NOMO-1 (cell line): ENCODE data around the gene ETNPPL.
"Not testable (repeated sequence)": the region's sequence is repeated elsewhere in the genome, so short reads cannot be mapped to it uniquely, and the experiment has no call there.

Experiments
- DNase-seq, 2 experiments: peaks; one replicate each; lab custom pipeline; 2025; ENCODE audit not compliant: unreplicated experiment in 2 of 2; lab: John Stamatoyannopoulos, UW

The ETNPPL gene

DNA sequence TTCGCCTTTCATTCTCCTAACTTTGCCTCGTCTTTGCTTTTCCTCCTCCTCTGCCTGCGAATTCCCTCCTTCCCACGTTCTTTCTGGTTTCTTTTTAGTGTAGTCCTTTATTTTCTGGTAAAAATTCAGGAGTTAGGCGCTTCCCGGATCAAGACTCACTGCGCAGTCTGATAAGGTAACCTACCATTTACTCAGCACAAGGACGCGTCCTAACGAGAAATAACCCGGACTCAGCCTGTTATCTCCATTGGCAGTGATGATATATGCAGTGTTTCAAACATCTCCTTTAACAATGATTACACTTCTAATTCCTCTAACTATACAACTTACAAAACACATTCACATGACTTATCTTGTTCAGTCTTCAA lies 357 bp upstream of the ETNPPL start:
- no peak for DNase-seq

DNA sequence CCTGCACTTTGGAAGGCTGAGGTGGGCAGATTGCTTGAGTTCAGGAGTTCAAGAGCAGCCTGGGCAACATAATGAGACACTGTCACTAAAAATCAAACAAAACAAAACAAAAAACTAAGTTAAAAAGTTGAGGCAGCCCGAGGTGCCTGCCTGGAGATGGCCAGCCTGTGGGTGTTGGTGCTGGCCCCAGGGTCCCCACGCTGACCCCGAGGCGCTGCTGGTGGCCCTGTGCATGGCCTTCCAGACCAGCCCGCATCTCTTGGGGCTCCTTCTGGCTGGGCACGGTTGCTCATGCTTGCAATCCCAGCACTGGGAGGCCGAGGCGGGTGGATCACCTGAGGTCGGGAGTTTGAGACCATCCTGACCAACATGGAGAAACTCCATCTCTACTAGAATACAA lies 4.4 kb downstream of the ETNPPL start:
- no peak for DNase-seq

DNA sequence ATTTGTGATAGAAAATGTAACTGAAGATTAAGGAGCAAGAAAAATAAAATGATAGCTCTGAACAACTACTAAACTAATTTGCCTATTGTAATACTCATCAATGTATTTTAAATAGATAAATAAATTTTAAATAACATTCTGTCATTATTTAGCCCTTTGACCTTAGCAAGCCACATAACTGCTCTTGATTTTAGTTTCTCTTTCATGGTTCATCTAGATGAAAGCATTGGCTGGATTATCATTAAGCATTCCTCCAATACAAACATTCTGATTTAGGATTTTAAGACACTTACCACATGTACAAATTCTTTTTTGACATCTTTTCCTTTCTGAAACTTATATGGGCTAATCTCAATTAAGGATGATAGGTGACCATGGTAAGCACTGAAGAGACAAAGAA lies 8.5 kb downstream of the ETNPPL start:
- DNase-seq = no peak

- DNase-seq = peak; percentile 8 to 64
These were observed 11.5 kb downstream of the ETNPPL start for GRCh38 chr4:108751321-108751720.

DNA sequence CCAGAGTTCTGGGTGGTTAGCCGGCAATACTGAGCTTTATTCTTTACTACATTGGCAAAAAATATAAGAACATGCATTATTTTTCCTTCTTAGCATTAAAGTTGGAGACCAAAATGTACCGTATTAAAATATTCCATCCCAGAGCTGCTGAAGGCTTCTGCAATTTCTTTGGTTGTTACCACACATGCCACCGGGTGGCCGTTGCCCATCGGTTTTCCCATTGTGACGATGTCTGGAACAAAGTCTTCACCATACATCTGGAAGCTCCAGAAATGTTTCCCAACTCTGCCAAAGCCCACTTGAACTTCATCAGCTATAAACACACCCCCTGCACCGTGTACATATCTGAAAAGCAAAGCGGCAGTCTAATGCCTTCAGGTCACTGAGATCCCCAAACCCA lies 13.7 kb downstream of the ETNPPL start:
- no peak for DNase-seq

- no peak for DNase-seq
These were observed 16.3 kb downstream of the ETNPPL start for GRCh38 chr4:108746511-108746910.

DNA sequence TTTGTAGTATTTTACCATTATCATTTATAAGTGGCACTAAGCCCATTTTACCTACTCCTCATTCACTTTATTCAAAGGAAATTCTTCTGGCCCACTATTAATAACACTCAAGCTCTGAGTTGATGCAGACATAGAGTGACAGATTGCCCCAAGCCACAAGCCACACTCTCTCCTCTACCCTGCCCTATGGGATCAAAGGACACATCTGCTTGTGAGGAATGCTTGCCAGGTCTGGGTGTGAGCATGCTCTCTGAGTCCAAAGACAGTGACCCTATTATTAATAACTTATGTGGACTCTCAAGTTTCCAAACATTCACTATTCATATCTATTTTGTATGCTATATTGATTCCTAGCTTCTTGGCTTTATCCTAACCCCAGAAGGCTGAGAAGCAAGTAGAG lies 18.5 kb downstream of the ETNPPL start:
- no peak for DNase-seq

GRCh38 chr4:108742451-108743420 lies 20.1 kb downstream of the ETNPPL start:
- no peak for DNase-seq

GRCh38 chr4:108738003-108738706 lies 24.7 kb downstream of the ETNPPL start:
- DNase-seq = no peak

DNA sequence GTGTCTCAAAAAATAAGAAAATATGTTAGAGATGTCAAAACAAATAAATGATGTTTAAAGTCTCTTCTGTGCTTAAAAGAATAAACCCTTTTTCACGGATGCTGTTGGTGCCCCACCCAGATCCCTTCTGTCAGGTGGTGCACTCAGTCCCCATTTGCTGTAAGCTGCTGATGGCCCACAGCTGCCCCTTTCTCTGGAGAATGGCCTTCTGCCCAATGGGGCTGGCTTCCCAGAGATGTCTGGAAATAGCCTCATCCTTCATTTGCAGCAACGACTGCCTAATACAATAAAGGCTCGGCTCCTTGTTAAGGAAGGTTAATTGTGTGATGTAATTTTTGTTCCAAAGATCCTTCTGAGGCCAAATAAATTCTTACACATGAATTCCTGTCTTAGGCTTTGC lies 31.8 kb downstream of the ETNPPL start:
- no peak for DNase-seq

- no peak for DNase-seq
These were observed 32.3 kb downstream of the ETNPPL start for GRCh38 chr4:108730579-108730978.

- no peak for DNase-seq
These were observed 33.1 kb downstream of the ETNPPL start for GRCh38 chr4:108729731-108730130.

DNA sequence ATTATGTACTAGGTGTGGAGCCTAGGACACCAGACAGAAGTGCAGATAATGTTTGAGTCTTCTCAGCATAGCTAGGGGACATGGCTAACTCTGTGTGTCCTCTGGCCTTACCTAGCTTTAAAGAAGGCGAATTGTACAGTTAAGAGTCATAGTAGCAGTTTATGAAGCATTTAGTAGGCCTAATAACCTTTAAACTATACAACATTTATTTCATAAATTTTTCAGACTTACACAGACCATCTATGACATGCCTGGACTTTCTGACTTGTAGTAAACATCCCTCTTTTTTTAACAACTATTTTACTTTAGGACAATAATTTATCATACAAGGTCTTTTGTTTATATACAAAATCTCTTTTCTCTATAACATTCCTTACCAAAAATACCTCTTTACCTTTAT lies 37.4 kb downstream of the ETNPPL start:
- no peak for DNase-seq

DNA sequence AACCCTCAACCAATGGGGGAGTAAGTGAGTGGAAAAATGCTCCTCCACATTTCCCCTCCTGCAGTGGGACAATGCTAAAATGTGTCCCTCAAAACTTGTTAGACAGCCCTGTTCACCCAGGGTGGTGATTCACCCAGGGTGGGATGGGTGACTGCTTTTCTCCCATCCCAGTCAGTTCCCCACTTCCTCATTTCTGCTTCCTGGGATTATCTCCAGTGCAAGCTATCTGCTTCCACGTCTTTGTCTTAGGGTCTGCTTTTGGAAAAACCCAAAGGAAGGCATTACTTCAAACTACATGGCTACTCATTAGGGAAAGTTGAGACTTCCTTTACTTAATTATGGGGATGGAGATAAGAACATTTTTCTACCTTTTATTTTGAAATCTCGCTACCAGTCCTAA lies 45.5 kb downstream of the ETNPPL start:
- DNase-seq = no peak

- no peak for DNase-seq
These were observed 46.5 kb downstream of the ETNPPL start for GRCh38 chr4:108716340-108716739.

- DNase-seq = no peak
These were observed 48.0 kb downstream of the ETNPPL start for GRCh38 chr4:108714880-108715279.

DNA sequence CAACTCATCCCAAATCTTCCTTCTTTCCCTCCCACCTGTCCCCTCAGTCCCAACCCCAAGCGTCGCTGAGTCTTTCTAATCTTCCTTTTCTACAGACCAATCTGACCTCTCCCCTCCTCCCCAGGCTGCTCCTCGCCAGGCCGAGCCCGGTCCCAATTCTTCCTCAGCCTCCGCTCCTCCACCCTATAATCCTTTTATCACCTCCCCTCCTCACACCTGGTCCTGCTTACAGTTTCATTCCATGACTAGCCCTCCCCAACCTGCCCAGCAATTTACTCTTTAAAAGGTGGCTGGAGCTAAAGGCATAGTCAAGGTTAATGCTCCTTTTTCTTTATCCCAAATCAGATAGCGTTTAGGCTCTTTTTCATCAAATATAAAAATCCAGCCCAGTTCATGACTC lies 52.3 kb downstream of the ETNPPL start:
- DNase-seq = not testable (repeated sequence)

DNA sequence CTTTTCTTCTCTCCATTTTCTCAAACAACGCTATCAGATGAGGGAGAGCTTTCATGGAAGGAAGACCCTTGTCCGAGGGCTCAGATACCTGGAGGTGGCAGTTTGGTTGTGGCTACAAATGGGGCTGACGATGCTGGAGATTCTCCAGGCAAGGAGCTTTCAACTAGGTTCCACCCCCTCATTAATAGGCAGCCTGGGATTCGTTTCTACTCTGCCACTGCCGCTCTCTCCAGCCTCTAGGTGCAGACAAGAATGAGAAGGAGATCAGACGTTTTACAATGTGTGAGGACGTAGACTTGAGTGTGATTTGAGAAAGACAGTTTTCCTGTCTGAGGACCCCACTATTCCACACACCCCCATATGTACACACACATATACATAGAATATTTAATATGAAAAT lies 53.1 kb downstream of the ETNPPL start:
- DNase-seq = no peak

DNA sequence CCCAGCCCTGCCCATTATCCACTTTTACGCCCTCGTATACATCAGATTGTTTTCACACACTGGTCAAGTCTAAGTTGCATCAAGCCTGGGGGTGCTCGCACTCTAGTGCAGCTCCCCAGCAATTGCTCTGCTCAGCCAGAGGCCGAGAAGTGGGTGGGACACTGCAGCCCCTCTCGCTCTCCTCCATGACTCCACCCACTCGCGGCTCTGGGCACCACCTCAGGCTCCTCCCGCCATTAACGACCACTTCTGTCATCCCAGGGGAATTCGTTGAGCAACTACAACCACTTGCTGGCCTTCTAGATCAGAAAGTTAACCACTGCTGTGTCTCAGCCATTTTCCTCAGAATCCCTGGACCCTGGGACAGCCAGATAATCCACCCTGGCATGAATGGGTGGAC lies 53.6 kb downstream of the ETNPPL start:
- no peak for DNase-seq

- DNase-seq = no peak
These were observed 56.6 kb downstream of the ETNPPL start for GRCh38 chr4:108706289-108706688.

DNA sequence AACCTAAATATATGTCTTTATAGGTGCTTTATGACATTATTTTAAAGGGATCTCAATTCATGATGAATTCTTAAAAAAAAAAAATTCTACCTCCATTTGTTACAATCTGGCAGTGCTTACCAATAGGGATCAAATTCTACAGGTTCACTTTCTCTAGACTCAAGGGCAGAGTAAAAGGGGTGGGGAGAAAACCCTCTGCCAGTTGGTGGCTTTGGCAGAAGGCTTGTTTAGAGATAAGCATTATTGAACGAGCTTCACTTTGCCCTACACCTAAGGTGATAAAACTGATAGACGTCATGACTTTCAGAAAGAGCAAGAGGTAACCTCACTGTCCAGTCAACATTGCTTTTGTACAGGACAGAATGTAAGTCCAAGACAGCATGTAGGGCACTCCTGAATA lies 58.9 kb downstream of the ETNPPL start:
- no peak for DNase-seq

- DNase-seq = no peak
These were observed 59.5 kb downstream of the ETNPPL start for GRCh38 chr4:108703370-108703769.
